Keratinocyte (primary cell): ENCODE data around the gene MMGT1.

Experiments used
- CTCF ChIP-seq, 3 experiments: IDR thresholded peaks in 1 of 3; conservative IDR thresholded peaks in 1 of 3; optimal IDR thresholded peaks in 1 of 3; 2 replicates in 2 of 3; 3 replicates in 1 of 3; pipeline versions ENCODE3 to v1.5.1; 2011; ENCODE audit warnings: low read length in 3 of 3, mild to moderate bottlenecking in 3 of 3, moderate library complexity in 2 of 3, control low read depth in 1 of 3, inconsistent platforms in 1 of 3; ENCODE audit not compliant: insufficient read depth in 2 of 3; ENCODE audit errors: extremely low read depth in 1 of 3
- EZH2 ChIP-seq: IDR thresholded peaks from one replicate; pipeline ENCODE4 v1.6.1; 2012; ENCODE audit warnings: inconsistent platforms, mild to moderate bottlenecking, low read length, moderate library complexity

DNA sequence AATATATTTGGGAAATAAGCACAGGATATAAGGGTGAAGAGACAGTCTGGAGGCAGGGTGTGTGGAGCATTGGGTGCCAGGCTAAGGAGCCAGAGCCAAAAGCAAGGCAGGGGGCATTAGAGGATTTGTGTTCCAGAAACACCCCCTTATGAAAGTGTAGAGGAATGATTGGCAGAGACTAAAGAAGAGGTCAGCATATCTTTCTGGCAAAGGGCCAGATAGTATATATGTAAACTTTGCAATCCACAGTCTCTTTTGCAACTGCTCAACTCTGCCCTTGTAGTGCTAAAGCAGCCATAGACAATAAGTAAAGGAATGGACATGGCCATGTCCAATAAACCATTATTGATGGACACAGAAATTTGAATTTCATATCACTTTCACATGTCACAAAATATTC, 7.9 kb upstream of the MMGT1 start:
- TF ChIP-seq CTCF (optimal IDR thresholded peaks at IDR 0.05 in 1 of 3, IDR thresholded peaks at IDR 0.05 in 1 of 3, conservative IDR thresholded peaks at IDR 0.05 in 1 of 3; ENCODE audit: extremely low read depth in 1 of 3, insufficient read depth in 2 of 3, low read length in 3 of 3) (no peak), EZH2 (no peak)
